Measurements from ENCODE around the gene CARS1. TPM values are rescaled to one million over a fixed set of nuclear protein-coding genes. Genes with fewer than 3 reads are reported as not detected.

Gene CARS1
- total RNA-seq, 1 donor from 2014 or later, result 134 TPM

- H3K27ac Mint-ChIP-seq (ENCODE audit: unreplicated experiment), result peak overlapping the region; percentile 27
- no peak for DNase-seq (ENCODE audit: extremely low spot score, unreplicated experiment)
- H3K9me3 Mint-ChIP-seq (ENCODE audit: unreplicated experiment), result no peaks in the 10 kb centered on the region
- TF ChIP-seq, protein P1, sequence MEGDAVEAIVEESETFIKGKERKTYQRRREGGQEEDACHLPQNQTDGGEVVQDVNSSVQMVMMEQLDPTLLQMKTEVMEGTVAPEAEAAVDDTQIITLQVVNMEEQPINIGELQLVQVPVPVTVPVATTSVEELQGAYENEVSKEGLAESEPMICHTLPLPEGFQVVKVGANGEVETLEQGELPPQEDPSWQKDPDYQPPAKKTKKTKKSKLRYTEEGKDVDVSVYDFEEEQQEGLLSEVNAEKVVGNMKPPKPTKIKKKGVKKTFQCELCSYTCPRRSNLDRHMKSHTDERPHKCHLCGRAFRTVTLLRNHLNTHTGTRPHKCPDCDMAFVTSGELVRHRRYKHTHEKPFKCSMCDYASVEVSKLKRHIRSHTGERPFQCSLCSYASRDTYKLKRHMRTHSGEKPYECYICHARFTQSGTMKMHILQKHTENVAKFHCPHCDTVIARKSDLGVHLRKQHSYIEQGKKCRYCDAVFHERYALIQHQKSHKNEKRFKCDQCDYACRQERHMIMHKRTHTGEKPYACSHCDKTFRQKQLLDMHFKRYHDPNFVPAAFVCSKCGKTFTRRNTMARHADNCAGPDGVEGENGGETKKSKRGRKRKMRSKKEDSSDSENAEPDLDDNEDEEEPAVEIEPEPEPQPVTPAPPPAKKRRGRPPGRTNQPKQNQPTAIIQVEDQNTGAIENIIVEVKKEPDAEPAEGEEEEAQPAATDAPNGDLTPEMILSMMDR (IDR thresholded peaks at IDR 0.05), result no peak
- no peak overlapping the region for H3K4me3 Mint-ChIP-seq (ENCODE audit: unreplicated experiment)
- peaks cover 78% of the 10 kb centered on the region for H3K36me3 Mint-ChIP-seq (ENCODE audit: unreplicated experiment)
- no peaks in the 10 kb centered on the region for H3K27me3 Mint-ChIP-seq (ENCODE audit: unreplicated experiment)
- H3K4me1 Mint-ChIP-seq (ENCODE audit: unreplicated experiment), result peaks cover 20% of the 10 kb centered on the region
Observed at GRCh38 chr11:2960139-2960538, 97.1 kb downstream of the CARS1 start.

GRCh38 chr11:2958251-2958650 lies 99.0 kb downstream of the CARS1 start:
- Mint-ChIP-seq H3K36me3 (ENCODE audit: unreplicated experiment) (peaks cover 69% of the 10 kb centered on the region), H3K9me3 (ENCODE audit: unreplicated experiment) (no peaks in the 10 kb centered on the region), H3K27me3 (ENCODE audit: unreplicated experiment) (no peaks in the 10 kb centered on the region), H3K4me1 (ENCODE audit: unreplicated experiment) (peaks cover 32% of the 10 kb centered on the region), H3K27ac (ENCODE audit: unreplicated experiment) (no peak overlapping the region), H3K4me3 (ENCODE audit: unreplicated experiment) (no peak overlapping the region)
- no peak for DNase-seq (ENCODE audit: extremely low spot score, unreplicated experiment)
- TF ChIP-seq, protein P1 (IDR thresholded peaks at IDR 0.05), result no peak

DNA sequence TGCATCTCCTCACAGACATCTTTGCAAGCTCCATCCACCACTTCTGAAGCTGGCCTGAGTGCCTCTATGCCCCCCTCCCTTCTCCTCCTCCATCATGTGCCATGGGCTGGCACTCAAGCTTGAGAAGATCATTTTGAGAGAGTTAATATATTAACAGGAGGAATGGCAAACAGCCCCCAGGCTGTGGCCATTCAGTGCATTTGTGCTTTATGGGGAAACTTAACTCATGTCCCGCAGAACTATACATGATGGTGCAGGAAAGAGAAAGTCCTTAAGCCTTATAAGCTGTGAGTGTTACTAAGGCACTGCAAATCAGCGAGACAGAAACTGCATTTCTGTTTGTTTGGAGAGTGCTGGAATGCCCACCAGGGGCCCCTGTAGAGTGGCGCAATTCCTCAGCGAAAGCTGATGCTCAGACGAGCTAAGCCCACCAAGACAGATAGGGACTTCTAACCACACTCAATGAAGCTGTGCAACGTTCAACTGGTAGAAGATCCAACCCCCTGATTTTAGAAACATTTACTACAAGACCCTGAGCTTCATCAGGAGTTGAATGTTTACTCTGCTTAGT lies 101.2 kb downstream of the CARS1 start:
- Mint-ChIP-seq H3K27ac (ENCODE audit: unreplicated experiment) (peak overlapping the region; percentile 63), H3K4me1 (ENCODE audit: unreplicated experiment) (peaks cover 50% of the 10 kb centered on the region), H3K36me3 (ENCODE audit: unreplicated experiment) (peaks cover 56% of the 10 kb centered on the region), H3K4me3 (ENCODE audit: unreplicated experiment) (no peak overlapping the region), H3K27me3 (ENCODE audit: unreplicated experiment) (no peaks in the 10 kb centered on the region), H3K9me3 (ENCODE audit: unreplicated experiment) (no peaks in the 10 kb centered on the region)
- TF ChIP-seq, protein P1 (IDR thresholded peaks at IDR 0.05), result no peak
- no peak for DNase-seq (ENCODE audit: extremely low spot score, unreplicated experiment)

DNA sequence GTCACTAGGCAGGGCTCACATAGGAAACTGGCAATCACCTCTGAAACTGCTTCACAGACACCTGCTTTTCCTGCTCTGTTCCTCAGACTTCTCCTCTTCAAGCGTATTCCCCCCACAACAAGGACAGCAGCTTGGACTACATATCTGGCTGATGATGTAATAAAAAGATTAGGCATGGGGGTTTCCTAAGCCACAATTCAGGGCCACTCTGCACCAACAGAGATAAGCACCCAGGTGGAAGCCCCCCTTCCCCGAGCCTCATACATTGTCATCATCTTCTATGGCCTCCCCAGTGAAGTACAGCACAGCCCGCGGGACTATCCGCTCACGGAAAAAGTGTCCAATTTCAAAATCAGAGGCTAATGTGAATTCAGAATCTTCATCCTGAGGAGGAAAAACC lies 103.0 kb downstream of the CARS1 start:
- Mint-ChIP-seq H3K9me3 (ENCODE audit: unreplicated experiment) (no peaks in the 10 kb centered on the region), H3K4me1 (ENCODE audit: unreplicated experiment) (peaks cover 64% of the 10 kb centered on the region), H3K27ac (ENCODE audit: unreplicated experiment) (peak overlapping the region; percentile 95), H3K27me3 (ENCODE audit: unreplicated experiment) (no peaks in the 10 kb centered on the region), H3K36me3 (ENCODE audit: unreplicated experiment) (peaks cover 55% of the 10 kb centered on the region), H3K4me3 (ENCODE audit: unreplicated experiment) (no peak overlapping the region)
- TF ChIP-seq, protein P1 (IDR thresholded peaks at IDR 0.05), result no peak
- DNase-seq (ENCODE audit: extremely low spot score, unreplicated experiment), result no peak

- Mint-ChIP-seq H3K27ac (ENCODE audit: unreplicated experiment) (peak overlapping the region; percentile 95), H3K9me3 (ENCODE audit: unreplicated experiment) (no peaks in the 10 kb centered on the region), H3K4me1 (ENCODE audit: unreplicated experiment) (peaks cover 75% of the 10 kb centered on the region), H3K4me3 (ENCODE audit: unreplicated experiment) (no peak overlapping the region), H3K27me3 (ENCODE audit: unreplicated experiment) (no peaks in the 10 kb centered on the region), H3K36me3 (ENCODE audit: unreplicated experiment) (peaks cover 54% of the 10 kb centered on the region)
- TF ChIP-seq, protein P1 (IDR thresholded peaks at IDR 0.05), result no peak
- DNase-seq (ENCODE audit: extremely low spot score, unreplicated experiment), result no peak
Observed at GRCh38 chr11:2952290-2952689, 104.9 kb downstream of the CARS1 start.

Measured in osteocyte (in vitro differentiated cells).